Suprapubic skin (tissue), 4 donors: ENCODE results near the gene PCDHGA2. TPM values are rescaled to one million over a fixed set of nuclear protein-coding genes. Genes with fewer than 3 reads are reported as not detected.
"Not testable (repeated sequence)": the region's sequence is repeated elsewhere in the genome, so short reads cannot be mapped to it uniquely, and the experiment has no call there.

Source experiments
- DNase-seq, 2 donors: peaks; one replicate each; pipeline ENCODE4 v3.0.0-alpha.2; 2019; ENCODE audit warnings: low spot score in 2 of 2
- H3K27ac ChIP-seq: fragments of 200-600 bp; sonication (generic); one replicate; pipeline ENCODE4 v1.5.1; 2019
- H3K27me3 ChIP-seq: fragments of 200-600 bp; sonication (generic); one replicate; pipeline ENCODE4 v1.5.1; 2019
- H3K36me3 ChIP-seq: fragments of 200-600 bp; sonication (generic); one replicate; pipeline ENCODE4 v1.5.1; 2019
- H3K4me1 ChIP-seq: fragments of 200-600 bp; sonication (generic); one replicate; pipeline ENCODE4 v1.5.1; 2019
- H3K4me3 ChIP-seq: fragments of 200-600 bp; sonication (generic); one replicate; pipeline ENCODE4 v1.5.1; 2019; ENCODE audit warnings: mild to moderate bottlenecking
- H3K9me3 ChIP-seq: fragments of 200-600 bp; sonication (generic); one replicate; pipeline ENCODE4 v1.5.1; 2019
- CTCF ChIP-seq, 2 donors: fragments of 200-600 bp in 1 of 2; fragments of 450-650 bp in 1 of 2; sonication (generic) in 1 of 2; IDR thresholded peaks; one replicate each; pipeline ENCODE4 v1.5.1; 2016 to 2019; ENCODE audit warnings: antibody characterized with exemption in 2 of 2, mild to moderate bottlenecking in 1 of 2, moderate library complexity in 1 of 2
- EP300 ChIP-seq: sonication (generic); formaldehyde crosslinking; IDR thresholded peaks from one replicate; pipeline ENCODE4 v1.6.1; 2017; ENCODE audit warnings: antibody characterized with exemption
- POLR2A ChIP-seq, 2 donors: fragments of 450-650 bp; IDR thresholded peaks; one replicate each; pipeline ENCODE4 v1.6.1; 2017; ENCODE audit warnings: antibody characterized with exemption in 2 of 2, mild to moderate bottlenecking in 2 of 2, moderate library complexity in 2 of 2
- POLR2AphosphoS5 ChIP-seq, 3 donors: sonication (generic); formaldehyde crosslinking; IDR thresholded peaks; one replicate each; pipeline ENCODE4 v1.6.1; 2017; ENCODE audit warnings: antibody characterized with exemption in 3 of 3
- WGBS: methylation state at CpG from one replicate; pipeline ENCODE4 v1.1.5; 2018; 5-methylcytosine and 5-hydroxymethylcytosine counted together
- total RNA-seq, 4 donors: library from RNA; depleted of rRNA; stranded (reverse); fragments of >200 nt; gene quantifications; one replicate each; pipeline ENCODE4 v1.1.0, GENCODE V29; 2016

The PCDHGA2 gene
- total RNA-seq: 1 to 10 TPM; 2.0 to 3.4 (median 2.9) TPM

- peak within 1 kb of the TSS; percentile 37 for H3K4me3 ChIP-seq
- peaks cover 4% of the 10 kb centered on the region for H3K4me1 ChIP-seq
- no peak within 1 kb of the TSS for H3K27ac ChIP-seq
- 15% methylated on average over 22 of the region's 27 CpGs for WGBS
- no peaks in the 10 kb centered on the region for H3K36me3 ChIP-seq
- no peak for TF ChIP-seq EP300
- no peak for TF ChIP-seq POLR2A (IDR thresholded peaks at IDR 0.05)
- TF ChIP-seq POLR2AphosphoS5 (IDR thresholded peaks at IDR 0.05): no peak
- TF ChIP-seq CTCF (IDR thresholded peaks at IDR 0.05): peak in 1 of 2 donors; percentile 1
- peaks cover 22% of the 10 kb centered on the region for H3K9me3 ChIP-seq
- H3K27me3 ChIP-seq: peaks cover 24% of the 10 kb centered on the region
- DNase-seq: no peak
These were observed at the start of gene PCDHGA2 for GRCh38 chr5:141338538-141339306. TSS of gene PCDHGA2 (plus strand) at chr5:141338760.

- TF ChIP-seq POLR2AphosphoS5 (IDR thresholded peaks at IDR 0.05): no peak
- Histone ChIP-seq H3K4me1 (no peaks in the 10 kb centered on the region), H3K9me3 (peaks cover 84% of the 10 kb centered on the region)
These were observed 40.2 kb upstream of the PCDHGA2 start for GRCh38 chr5:141298376-141298775.

GRCh38 chr5:141303756-141304155 is 34.8 kb upstream of the PCDHGA2 start, which contains the start of gene SLC25A2:
TSS of gene SLC25A2 (minus strand) at chr5:141304049. CDS start at chr5:141303865, 184 bp downstream.
- H3K9me3 ChIP-seq: peaks cover 87% of the 10 kb centered on the region
- no peaks in the 10 kb centered on the region for H3K27me3 ChIP-seq
- no peak within 1 kb of the TSS for H3K4me3 ChIP-seq
- no peaks in the 10 kb centered on the region for H3K36me3 ChIP-seq
- TF ChIP-seq POLR2A (IDR thresholded peaks at IDR 0.05) (no peak), POLR2AphosphoS5 (IDR thresholded peaks at IDR 0.05) (no peak)
- no peak within 1 kb of the TSS for H3K27ac ChIP-seq
- WGBS: 38% methylated on average over 22 of the region's 36 CpGs
- no peak for DNase-seq
- no peaks in the 10 kb centered on the region for H3K4me1 ChIP-seq

More at GRCh38 chr5:141298376-141298775, 40.2 kb upstream of the PCDHGA2 start:
- H3K36me3 ChIP-seq: peaks cover 15% of the 10 kb centered on the region
- H3K27ac ChIP-seq: no peak overlapping the region
- no peak for DNase-seq
- H3K4me3 ChIP-seq: no peak overlapping the region
- WGBS: 96% methylated on average over 4 of the region's 4 CpGs
- no peaks in the 10 kb centered on the region for H3K27me3 ChIP-seq

- H3K4me1 ChIP-seq: no peaks in the 10 kb centered on the region
- H3K27me3 ChIP-seq: no peaks in the 10 kb centered on the region
- peaks cover 77% of the 10 kb centered on the region for H3K9me3 ChIP-seq
- H3K27ac ChIP-seq: no peak overlapping the region
- H3K36me3 ChIP-seq: no peaks in the 10 kb centered on the region
- TF ChIP-seq EP300: no peak
- TF ChIP-seq POLR2AphosphoS5 (IDR thresholded peaks at IDR 0.05): no peak
- TF ChIP-seq CTCF (IDR thresholded peaks at IDR 0.05): no peak
- no peak for TF ChIP-seq POLR2A (IDR thresholded peaks at IDR 0.05)
- DNase-seq: no peak
- WGBS: 100% methylated on average over 1 of the region's 1 CpG
- no peak overlapping the region for H3K4me3 ChIP-seq
These were observed 31.9 kb upstream of the PCDHGA2 start for GRCh38 chr5:141306630-141307029.

- no peaks in the 10 kb centered on the region for H3K27me3 ChIP-seq
- TF ChIP-seq CTCF (IDR thresholded peaks at IDR 0.05) (no peak), POLR2AphosphoS5 (IDR thresholded peaks at IDR 0.05) (no peak), EP300 (no peak), POLR2A (IDR thresholded peaks at IDR 0.05) (no peak)
- H3K9me3 ChIP-seq: peaks cover 78% of the 10 kb centered on the region
- no peaks in the 10 kb centered on the region for H3K4me1 ChIP-seq
- peaks cover 21% of the 10 kb centered on the region for H3K36me3 ChIP-seq
- no peak for DNase-seq
- H3K4me3 ChIP-seq: no peak overlapping the region
- H3K27ac ChIP-seq: no peak overlapping the region
These were observed 24.8 kb upstream of the PCDHGA2 start for GRCh38 chr5:141313711-141314110.

GRCh38 chr5:141316963-141317362 is 21.6 kb upstream of the PCDHGA2 start:
- 88% methylated on average over 4 of the region's 4 CpGs for WGBS
- H3K9me3 ChIP-seq: peaks cover 68% of the 10 kb centered on the region

More at GRCh38 chr5:141316963-141317362, 21.6 kb upstream of the PCDHGA2 start:
- not testable (repeated sequence) for H3K4me3 ChIP-seq, H3K27me3 ChIP-seq, H3K4me1 ChIP-seq, DNase-seq, H3K27ac ChIP-seq
- H3K36me3 ChIP-seq: peaks cover 28% of the 10 kb centered on the region
